ENCODE measurements around the gene ZNRD2. TPM values are rescaled to one million over a fixed set of nuclear protein-coding genes. Genes with fewer than 3 reads are reported as not detected.

Gene ZNRD2
- total RNA-seq, 1 experiment from 2014 or later = 66.8 TPM

DNA sequence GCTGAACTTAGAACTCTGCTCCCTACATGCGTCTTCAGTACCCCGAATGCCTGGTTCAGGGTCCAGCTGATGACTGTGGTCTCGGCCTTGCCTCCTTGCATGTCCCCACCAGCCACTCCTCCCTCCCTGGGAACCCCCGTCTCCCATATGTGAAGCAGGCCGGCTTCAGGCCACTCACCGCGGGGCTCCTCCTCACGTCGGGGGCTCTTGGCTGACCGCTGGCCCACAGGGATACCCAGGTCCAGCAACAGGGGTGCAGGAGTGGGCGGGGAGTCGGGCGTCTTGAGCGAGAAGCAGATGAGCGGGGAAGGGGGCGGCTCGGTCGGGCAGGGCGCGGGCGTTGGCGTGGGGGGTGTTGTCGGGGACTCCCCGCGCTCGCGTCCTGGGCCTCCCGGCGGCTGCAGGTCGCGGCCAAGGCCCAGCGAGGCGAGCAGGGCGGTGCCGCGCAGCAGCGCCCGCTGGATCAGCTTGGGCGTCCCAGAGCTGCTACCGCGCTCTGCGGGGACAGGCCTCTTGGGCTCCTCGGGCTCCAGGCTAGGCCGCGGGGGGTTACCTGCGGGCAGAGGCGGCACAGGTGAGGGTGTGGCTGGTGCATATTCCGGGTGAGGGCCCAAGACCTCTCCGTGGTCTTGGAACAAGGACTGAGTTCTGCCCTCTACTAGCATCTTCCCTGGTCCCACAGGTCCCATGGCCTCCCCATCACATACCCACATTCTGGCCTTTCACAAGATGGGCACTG lies 29.1 kb downstream of the ZNRD2 start:
- no peaks in the 10 kb centered on the region for H4K20me1 ChIP-seq (ENCODE audit: insufficient read depth)
- TF ChIP-seq POLR2AphosphoS5 (IDR thresholded peaks at IDR 0.05; ENCODE audit: low read depth, low read length) = no peak
- TF ChIP-seq SIN3A (IDR thresholded peaks at IDR 0.05; ENCODE audit: low read depth) = no peak
- TF ChIP-seq, protein P1, sequence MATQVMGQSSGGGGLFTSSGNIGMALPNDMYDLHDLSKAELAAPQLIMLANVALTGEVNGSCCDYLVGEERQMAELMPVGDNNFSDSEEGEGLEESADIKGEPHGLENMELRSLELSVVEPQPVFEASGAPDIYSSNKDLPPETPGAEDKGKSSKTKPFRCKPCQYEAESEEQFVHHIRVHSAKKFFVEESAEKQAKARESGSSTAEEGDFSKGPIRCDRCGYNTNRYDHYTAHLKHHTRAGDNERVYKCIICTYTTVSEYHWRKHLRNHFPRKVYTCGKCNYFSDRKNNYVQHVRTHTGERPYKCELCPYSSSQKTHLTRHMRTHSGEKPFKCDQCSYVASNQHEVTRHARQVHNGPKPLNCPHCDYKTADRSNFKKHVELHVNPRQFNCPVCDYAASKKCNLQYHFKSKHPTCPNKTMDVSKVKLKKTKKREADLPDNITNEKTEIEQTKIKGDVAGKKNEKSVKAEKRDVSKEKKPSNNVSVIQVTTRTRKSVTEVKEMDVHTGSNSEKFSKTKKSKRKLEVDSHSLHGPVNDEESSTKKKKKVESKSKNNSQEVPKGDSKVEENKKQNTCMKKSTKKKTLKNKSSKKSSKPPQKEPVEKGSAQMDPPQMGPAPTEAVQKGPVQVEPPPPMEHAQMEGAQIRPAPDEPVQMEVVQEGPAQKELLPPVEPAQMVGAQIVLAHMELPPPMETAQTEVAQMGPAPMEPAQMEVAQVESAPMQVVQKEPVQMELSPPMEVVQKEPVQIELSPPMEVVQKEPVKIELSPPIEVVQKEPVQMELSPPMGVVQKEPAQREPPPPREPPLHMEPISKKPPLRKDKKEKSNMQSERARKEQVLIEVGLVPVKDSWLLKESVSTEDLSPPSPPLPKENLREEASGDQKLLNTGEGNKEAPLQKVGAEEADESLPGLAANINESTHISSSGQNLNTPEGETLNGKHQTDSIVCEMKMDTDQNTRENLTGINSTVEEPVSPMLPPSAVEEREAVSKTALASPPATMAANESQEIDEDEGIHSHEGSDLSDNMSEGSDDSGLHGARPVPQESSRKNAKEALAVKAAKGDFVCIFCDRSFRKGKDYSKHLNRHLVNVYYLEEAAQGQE (IDR thresholded peaks at IDR 0.05; ENCODE audit: low read depth) = no peak
- TF ChIP-seq, protein P2, sequence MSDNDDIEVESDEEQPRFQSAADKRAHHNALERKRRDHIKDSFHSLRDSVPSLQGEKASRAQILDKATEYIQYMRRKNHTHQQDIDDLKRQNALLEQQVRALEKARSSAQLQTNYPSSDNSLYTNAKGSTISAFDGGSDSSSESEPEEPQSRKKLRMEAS (IDR thresholded peaks at IDR 0.05) = no peak
- no peak for TF ChIP-seq FOSL1 (IDR thresholded peaks at IDR 0.05; ENCODE audit: low read depth)
- TF ChIP-seq, protein P3, sequence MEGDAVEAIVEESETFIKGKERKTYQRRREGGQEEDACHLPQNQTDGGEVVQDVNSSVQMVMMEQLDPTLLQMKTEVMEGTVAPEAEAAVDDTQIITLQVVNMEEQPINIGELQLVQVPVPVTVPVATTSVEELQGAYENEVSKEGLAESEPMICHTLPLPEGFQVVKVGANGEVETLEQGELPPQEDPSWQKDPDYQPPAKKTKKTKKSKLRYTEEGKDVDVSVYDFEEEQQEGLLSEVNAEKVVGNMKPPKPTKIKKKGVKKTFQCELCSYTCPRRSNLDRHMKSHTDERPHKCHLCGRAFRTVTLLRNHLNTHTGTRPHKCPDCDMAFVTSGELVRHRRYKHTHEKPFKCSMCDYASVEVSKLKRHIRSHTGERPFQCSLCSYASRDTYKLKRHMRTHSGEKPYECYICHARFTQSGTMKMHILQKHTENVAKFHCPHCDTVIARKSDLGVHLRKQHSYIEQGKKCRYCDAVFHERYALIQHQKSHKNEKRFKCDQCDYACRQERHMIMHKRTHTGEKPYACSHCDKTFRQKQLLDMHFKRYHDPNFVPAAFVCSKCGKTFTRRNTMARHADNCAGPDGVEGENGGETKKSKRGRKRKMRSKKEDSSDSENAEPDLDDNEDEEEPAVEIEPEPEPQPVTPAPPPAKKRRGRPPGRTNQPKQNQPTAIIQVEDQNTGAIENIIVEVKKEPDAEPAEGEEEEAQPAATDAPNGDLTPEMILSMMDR (IDR thresholded peaks at IDR 0.05 in 2 of 3, conservative IDR thresholded peaks at IDR 0.05 in 1 of 3; ENCODE audit: borderline replicate concordance in 1 of 3, insufficient read depth in 1 of 3, low read depth in 2 of 3, low read length in 2 of 3) = no peak
- no peak for TF ChIP-seq RAD21 (IDR thresholded peaks at IDR 0.05; ENCODE audit: low read depth)
- TF ChIP-seq ELF1 (IDR thresholded peaks at IDR 0.05; ENCODE audit: borderline replicate concordance, low read depth) = no peak
- no peak for TF ChIP-seq JUND (IDR thresholded peaks at IDR 0.05)
- no peak for TF ChIP-seq EGR1 (IDR thresholded peaks at IDR 0.05; ENCODE audit: low read depth)
- TF ChIP-seq ZNF274 (IDR thresholded peaks at IDR 0.05; ENCODE audit: low read depth, low read length) = no peak
- no peak for TF ChIP-seq CBX3 (IDR thresholded peaks at IDR 0.05; ENCODE audit: low read depth)
- TF ChIP-seq, protein P4, sequence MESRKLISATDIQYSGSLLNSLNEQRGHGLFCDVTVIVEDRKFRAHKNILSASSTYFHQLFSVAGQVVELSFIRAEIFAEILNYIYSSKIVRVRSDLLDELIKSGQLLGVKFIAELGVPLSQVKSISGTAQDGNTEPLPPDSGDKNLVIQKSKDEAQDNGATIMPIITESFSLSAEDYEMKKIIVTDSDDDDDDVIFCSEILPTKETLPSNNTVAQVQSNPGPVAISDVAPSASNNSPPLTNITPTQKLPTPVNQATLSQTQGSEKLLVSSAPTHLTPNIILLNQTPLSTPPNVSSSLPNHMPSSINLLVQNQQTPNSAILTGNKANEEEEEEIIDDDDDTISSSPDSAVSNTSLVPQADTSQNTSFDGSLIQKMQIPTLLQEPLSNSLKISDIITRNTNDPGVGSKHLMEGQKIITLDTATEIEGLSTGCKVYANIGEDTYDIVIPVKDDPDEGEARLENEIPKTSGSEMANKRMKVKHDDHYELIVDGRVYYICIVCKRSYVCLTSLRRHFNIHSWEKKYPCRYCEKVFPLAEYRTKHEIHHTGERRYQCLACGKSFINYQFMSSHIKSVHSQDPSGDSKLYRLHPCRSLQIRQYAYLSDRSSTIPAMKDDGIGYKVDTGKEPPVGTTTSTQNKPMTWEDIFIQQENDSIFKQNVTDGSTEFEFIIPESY (IDR thresholded peaks at IDR 0.05; ENCODE audit: extremely low read depth, insufficient replicate concordance, low read length) = no peak
- TF ChIP-seq, protein P5, sequence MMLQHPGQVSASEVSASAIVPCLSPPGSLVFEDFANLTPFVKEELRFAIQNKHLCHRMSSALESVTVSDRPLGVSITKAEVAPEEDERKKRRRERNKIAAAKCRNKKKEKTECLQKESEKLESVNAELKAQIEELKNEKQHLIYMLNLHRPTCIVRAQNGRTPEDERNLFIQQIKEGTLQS (IDR thresholded peaks at IDR 0.05) = no peak
- TF ChIP-seq ZFX (IDR thresholded peaks at IDR 0.05) = no peak
- intact Hi-C loops (cut with micrococcal nuclease) = no loop called here
- H3K36me3 ChIP-seq (ENCODE audit: control insufficient read depth in 1 of 2, insufficient read depth in 2 of 2, low read length in 2 of 2) = peaks cover 3 to 6% of the 10 kb centered on the region in 2 experiments; a peak in 2 of 4 replicates
- no peak overlapping the region for H3K4me3 ChIP-seq (replicated peaks in 1 of 2; ENCODE audit: low read depth in 1 of 2, low read length in 2 of 2)
- DNase-seq (ENCODE audit: low read depth, low spot score) = no peak
- no peak overlapping the region for H3K4me2 ChIP-seq (ENCODE audit: low read length)
- BruUV-seq (replicated peaks) = no TSS peak
- H3K4me1 ChIP-seq (ENCODE audit: control insufficient read depth in 1 of 2, insufficient read depth in 2 of 2, low read length in 2 of 2) = peaks cover 12 to 15% of the 10 kb centered on the region in 2 experiments
- no peak overlapping the region for H2AFZ ChIP-seq (ENCODE audit: low read depth, low read length, poor library complexity, severe bottlenecking)
- ATAC-seq = no peak
- no peaks in the 10 kb centered on the region for H3K9me3 ChIP-seq (ENCODE audit: control insufficient read depth in 1 of 2, insufficient read depth in 1 of 2, low read depth in 1 of 2, low read length in 2 of 2)
- CTCF ChIA-PET = no interaction called here
- RAD21 ChIA-PET (ENCODE audit: low non-redundant PET in 1 of 2, low total read pairs in 2 of 2, uncharacterized antibody in 2 of 2, unreplicated experiment in 2 of 2) = no interaction called here
- no peaks in the 10 kb centered on the region for H3K27me3 ChIP-seq (ENCODE audit: insufficient read depth, low read length)
- no peak overlapping the region for H3K9ac ChIP-seq (ENCODE audit: low read length)
- no peak overlapping the region for H3K27ac ChIP-seq (ENCODE audit: low read depth, low read length)
- POLR2A ChIA-PET = no interaction called here
- H3K79me2 ChIP-seq (ENCODE audit: insufficient read depth, low read length) = no peaks in the 10 kb centered on the region
- no peaks in the 10 kb centered on the region for H3K9me2 ChIP-seq (ENCODE audit: insufficient read depth)
